Hematopoietic multipotent progenitor cell treated with erythropoietin and hydrocortisone succinate and interleukin-3 and kit ligand, for 17 days (in vitro differentiated cells): ENCODE measurements around the gene ACYP2.

ENCODE experiments used
- DNase-seq: peaks from one replicate; pipeline ENCODE4 v3.0.0-alpha.2; 2015; ENCODE audit warnings: low spot score

ACYP2 gene

GRCh38 chr2:54329482-54330161 lies 214.2 kb downstream of the ACYP2 start:
- DNase-seq = no peak

DNA sequence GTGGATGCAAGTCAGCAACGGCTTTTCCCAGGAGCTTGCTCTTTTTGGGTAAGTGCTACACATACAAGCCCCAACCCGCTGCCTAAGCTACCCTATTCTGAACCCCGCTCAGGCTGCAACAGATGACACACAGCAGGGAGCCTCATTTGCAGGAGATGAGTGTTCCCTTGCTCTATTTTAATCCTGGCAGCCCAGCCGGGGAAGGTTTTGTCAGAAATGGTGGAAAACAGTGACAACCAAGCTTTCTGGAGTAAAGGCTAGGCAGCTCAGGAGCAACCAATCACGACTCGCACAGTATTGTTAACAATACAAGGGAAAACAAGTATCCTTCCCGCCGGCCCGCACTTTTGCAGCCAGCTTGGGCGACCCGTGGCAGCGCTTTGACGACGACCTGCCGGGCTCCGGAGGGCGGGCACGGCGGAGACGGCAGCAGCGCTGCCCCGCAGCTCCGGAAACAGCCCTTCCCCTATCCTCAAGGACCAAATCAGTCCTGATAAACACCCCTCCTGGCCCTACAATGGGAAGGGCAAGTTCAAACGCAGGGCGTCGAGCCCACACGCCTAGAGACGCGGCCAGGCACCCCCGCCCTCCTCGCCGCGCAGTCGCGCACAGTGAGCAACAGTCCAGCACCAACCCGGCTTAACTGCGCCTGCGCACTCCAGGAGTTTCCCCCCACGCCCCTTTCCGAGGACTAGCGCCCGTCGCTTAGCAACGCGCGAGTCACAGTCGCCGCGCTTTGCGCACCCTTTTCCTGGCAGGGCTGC lies 214.9 kb downstream of the ACYP2 start:
- DNase-seq = peak; percentile 88

GRCh38 chr2:54330926-54331835 lies 215.8 kb downstream of the ACYP2 start:
- no peak for DNase-seq

DNA sequence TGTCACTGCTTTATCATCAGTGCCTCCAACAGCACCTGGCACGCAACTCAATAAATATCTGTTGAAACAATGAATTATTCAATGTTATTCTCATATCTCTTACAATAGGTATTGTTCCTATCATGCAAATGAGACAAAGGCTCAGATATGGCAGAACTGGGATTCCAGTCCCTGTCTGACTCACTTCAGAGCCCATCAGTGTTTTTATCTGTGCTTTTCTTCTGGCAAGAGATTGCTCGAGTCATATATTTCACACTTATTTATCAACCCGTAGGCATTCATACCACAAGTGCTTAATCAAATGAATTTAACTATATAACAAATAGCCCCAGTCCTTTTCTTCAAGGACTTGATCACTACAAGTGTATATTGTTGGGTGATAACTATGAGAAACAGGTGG lies 217.0 kb downstream of the ACYP2 start:
- DNase-seq = no peak

DNA sequence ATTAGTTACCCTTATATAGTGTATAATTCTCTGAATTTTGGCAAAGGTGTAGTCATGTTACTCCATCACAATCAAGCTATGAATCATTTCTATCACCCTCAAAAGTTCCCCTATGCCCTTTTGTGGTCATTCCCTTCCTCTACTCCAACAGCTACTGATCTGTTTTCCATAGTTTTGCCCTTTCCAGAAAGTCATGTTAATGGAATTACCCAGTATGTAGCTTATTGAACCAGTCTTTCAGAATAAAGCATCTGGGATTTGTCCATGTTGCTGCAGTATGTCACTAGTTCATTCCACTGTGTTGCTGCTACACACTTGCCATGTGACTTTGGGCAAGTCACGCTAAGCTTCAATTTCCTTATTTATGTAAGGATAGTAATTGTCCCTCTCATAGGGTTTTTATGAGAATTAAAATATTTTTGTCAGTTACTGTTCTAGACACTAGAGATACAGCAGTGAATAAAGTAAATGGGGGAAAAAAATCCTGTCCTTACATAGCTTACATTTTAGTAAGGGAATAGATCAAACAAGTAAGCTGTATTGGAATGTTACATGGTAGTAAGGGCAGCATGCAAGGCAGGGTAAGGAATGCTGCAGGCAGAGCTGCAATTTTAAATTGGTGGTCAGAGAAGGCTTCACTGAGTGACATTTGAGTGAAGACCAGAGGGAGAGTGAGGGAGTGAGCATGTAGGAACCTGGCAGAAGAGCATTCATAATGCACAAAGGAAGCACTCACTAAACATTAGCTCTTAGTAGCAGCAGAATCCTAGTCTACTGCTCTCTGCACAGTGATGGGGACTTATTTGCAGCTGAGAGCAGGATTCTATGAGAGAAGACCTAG lies 220.9 kb downstream of the ACYP2 start:
- DNase-seq = no peak

DNA sequence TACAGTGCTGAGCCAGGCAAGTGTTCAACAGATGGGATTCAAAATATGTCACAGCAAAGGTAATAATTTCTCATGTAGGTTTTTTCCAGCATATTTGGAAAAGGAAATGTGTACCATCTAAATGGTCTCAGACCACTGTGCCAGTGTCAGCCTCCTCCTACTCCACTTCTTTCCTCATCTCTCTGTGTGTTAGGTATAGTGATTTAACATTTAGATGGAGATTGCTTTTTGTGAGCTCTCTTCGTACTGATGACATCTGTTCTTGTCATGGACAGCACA lies 221.5 kb downstream of the ACYP2 start:
- no peak for DNase-seq

GRCh38 chr2:54341656-54342055 lies 226.2 kb downstream of the ACYP2 start:
- DNase-seq = no peak

DNA sequence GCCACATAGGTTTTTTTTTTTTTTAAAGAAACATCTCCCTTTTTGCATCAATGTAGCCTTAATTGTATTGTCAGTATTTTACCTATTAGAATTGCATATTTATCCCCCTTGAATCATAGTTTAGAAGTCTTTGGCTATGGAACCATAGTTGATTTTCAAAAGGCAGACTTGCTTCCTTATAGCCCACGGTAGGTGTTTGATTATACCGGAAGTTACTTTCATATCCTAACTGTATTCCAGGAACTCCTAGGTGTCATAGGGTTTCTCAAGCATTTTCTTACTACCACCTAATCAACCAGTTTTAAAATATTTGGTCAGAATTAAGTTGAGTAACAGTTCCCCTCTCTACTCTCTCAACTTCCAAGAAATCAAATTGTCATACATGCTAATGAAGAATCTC lies 227.2 kb downstream of the ACYP2 start:
- no peak for DNase-seq

DNA sequence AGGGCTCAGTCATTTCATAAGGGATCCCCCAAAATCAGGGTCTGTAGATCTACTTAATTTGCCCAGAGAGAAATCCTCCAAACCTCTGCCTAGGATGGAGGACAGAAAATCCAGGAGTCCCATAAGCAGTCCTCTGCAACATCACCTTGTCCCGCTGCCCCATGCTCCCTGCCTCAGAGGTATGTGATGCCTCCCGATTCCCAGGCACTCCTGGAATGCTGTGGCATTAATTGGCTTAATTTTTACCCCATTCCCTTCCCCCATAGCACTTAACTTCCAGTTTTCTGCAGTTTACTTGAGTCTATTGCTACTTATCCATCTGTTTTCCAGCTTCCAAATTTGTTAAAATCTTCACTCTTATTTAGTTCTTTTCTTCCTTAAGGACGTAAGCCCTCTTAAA lies 232.2 kb downstream of the ACYP2 start:
- no peak for DNase-seq

DNA sequence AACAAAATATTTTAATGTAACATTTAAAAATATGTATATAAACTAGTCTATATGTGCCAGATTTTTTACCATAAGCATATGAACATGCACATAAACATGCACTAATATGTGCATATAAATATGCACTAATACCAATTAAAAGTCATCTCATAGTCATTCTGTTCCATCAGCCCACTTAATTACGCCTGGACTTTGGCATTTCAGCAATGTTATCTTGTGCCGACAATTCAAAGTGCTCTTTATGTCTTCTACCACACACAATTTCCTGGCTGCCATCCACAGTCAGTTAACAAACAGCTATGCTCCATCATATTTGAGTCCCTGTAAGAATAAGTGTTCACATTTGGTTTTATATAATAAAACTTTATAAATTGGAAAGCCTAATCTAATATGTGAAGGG lies 233.2 kb downstream of the ACYP2 start:
- DNase-seq = no peak

DNA sequence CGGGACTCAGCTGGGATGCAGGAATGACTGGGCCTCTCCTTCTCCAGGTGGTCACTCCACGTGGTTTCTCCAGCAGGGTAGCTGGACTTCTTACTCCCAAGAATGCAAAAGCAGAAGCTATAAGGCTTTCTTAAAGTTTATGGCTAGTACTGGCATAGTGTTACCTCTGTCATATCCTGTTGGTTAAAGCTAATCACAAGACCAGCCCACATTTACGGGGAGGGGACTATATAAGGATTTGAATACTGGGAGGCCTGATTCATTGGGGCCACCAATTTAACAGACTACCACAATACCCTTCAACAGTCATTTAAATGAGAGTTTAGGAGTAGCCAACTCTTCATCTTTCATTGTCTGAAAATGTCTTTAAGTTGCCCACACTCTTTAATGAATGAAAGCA lies 235.0 kb downstream of the ACYP2 start:
- no peak for DNase-seq

DNA sequence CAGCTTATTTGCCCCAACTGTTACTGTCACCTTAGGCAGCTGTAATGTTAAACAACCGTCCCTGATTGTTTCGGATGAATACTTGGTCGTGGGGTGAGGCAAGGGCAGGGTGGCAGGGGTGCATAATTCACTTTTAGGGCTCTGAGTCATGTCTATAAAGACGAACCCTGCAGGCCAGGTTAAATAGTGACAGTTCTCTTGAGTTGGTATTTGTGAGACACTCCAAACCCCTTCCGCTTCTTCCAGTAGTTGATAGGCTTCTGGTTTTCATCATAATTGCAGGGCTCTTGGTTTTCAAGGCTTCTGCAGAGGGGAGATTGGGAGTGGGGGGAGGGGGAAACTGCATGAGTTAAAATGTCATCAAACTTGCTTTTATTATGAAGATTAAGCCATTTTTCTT lies 237.8 kb downstream of the ACYP2 start:
- no peak for DNase-seq
